ENCODE measurements around the gene NKAIN2.

- TF ChIP-seq CTCF (IDR thresholded peaks at IDR 0.05) (no peak), ZFX (IDR thresholded peaks at IDR 0.05; ENCODE audit: borderline replicate concordance) (no peak)
Measured at GRCh38 chr6:124546601-124547000, 742.9 kb downstream of the NKAIN2 start.

All from 22Rv1 (cell line).